Thoracic aorta (tissue), 2 donors: Measurements from ENCODE around the gene PCDHB8. TPM values are rescaled to one million over a fixed set of nuclear protein-coding genes. Genes with fewer than 3 reads are reported as not detected.
A peak's percentile ranks its signal among the peaks of the same experiment; 100 is the strongest.
"Not testable (repeated sequence)": the region's sequence is repeated elsewhere in the genome, so short reads cannot be mapped to it uniquely, and the experiment has no call there.

Experiments
- ATAC-seq: fragments of 150-250 bp; one replicate; pipeline ENCODE4 v1.8.0; 2017; ENCODE audit warnings: low read depth; ENCODE audit not compliant: insufficient number of reproducible peaks, low FRiP score
- DNase-seq: peaks from one replicate; pipeline ENCODE4 v3.0.0-alpha.2; 2020; ENCODE audit warnings: low spot score
- H3K27ac ChIP-seq, 2 donors: fragments of 200-600 bp; sonication (generic); 1 replicate in 1 of 2; 2 replicates in 1 of 2; pipeline ENCODE4 v1.5.1; 2016; ENCODE audit warnings: mild to moderate bottlenecking in 2 of 2, moderate library complexity in 2 of 2
- H3K27me3 ChIP-seq: fragments of 200-600 bp; sonication (generic); replicated peaks from 2 replicates; pipeline ENCODE4 v1.6.0; 2016; ENCODE audit warnings: mild to moderate bottlenecking; ENCODE audit not compliant: insufficient read depth
- H3K36me3 ChIP-seq: fragments of 200-600 bp; sonication (generic); one replicate; pipeline ENCODE4 v1.5.1; 2016
- H3K4me1 ChIP-seq, 2 donors: fragments of 200-600 bp; sonication (generic); 1 replicate in 1 of 2; 2 replicates in 1 of 2; pipeline versions ENCODE4 v1.5.1 to v1.6.0; 2016; ENCODE audit warnings: low read depth in 2 of 2, mild to moderate bottlenecking in 1 of 2; ENCODE audit not compliant: control insufficient read depth in 1 of 2
- H3K4me3 ChIP-seq: fragments of 200-600 bp; sonication (generic); 2 replicates; pipeline ENCODE4 v1.5.1; 2016; ENCODE audit warnings: mild to moderate bottlenecking
- H3K9me3 ChIP-seq: fragments of 200-600 bp; sonication (generic); 2 replicates; pipeline ENCODE4 v1.5.1; 2016
- total RNA-seq, 2 donors: library from RNA; depleted of rRNA; stranded (reverse); fragments of >200 nt; gene quantifications; one replicate each; pipeline versions ENCODE4 v1.1.0 to v1.2.3, GENCODE V29; 2016
- TF ChIP-seq, protein P1 (sequence below): fragments of 200-600 bp; sonication (generic); IDR thresholded peaks from one replicate; pipeline ENCODE4 v1.5.1; 2019; ENCODE audit warnings: antibody characterized with exemption

The PCDHB8 gene
- total RNA-seq, 2 donors from 2014 or later = 0.95 to 1.7 TPM

DNA sequence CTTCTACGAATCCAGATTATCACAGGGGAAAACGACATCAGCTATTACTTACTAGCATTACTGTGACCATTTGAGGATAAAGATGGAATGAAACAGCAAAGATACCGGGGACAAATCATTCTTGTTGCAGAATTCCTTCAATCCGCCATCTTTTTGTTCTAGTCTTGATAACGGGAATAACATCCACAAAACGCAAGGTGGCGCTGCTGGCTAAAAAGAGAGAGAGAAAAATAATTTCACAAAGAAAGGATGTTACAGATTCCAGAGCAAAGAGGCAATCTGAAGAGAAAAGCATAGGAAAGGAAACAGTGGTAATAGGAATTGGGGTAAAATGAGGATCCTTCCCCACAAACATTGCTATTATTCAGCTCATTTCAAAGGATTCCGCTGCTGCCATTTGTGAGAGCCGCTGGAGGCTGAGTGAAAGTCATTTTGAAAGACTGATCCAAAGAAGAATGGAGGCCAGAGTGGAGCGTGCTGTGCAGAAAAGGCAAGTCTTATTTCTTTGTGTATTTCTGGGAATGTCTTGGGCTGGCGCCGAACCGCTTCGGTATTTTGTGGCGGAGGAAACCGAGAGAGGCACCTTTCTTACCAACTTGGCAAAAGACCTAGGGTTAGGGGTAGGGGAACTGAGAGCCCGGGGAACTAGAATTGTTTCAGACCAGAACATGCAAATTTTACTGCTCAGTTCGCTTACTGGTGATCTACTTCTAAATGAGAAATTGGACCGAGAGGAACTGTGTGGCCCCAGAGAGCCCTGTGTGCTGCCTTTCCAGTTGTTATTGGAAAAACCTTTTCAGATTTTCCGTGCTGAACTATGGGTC is 5.0 kb upstream of the PCDHB8 start, which contains the start of gene PCDHB7:
Gene PCDHB7, plus strand, starts transcription at position 264 of the 824 bp plus-strand sequence. Its CDS starts 192 bp downstream, at position 456.
- no peaks in the 10 kb centered on the region for H3K36me3 ChIP-seq
- peak within 1 kb of the TSS; percentile 42 for H3K4me3 ChIP-seq
- TF ChIP-seq, protein P1, sequence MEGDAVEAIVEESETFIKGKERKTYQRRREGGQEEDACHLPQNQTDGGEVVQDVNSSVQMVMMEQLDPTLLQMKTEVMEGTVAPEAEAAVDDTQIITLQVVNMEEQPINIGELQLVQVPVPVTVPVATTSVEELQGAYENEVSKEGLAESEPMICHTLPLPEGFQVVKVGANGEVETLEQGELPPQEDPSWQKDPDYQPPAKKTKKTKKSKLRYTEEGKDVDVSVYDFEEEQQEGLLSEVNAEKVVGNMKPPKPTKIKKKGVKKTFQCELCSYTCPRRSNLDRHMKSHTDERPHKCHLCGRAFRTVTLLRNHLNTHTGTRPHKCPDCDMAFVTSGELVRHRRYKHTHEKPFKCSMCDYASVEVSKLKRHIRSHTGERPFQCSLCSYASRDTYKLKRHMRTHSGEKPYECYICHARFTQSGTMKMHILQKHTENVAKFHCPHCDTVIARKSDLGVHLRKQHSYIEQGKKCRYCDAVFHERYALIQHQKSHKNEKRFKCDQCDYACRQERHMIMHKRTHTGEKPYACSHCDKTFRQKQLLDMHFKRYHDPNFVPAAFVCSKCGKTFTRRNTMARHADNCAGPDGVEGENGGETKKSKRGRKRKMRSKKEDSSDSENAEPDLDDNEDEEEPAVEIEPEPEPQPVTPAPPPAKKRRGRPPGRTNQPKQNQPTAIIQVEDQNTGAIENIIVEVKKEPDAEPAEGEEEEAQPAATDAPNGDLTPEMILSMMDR = peak; percentile 16
- peaks cover 39% of the 10 kb centered on the region for H3K9me3 ChIP-seq
- H3K27me3 ChIP-seq = no peaks in the 10 kb centered on the region
- DNase-seq (no peak), ATAC-seq (no peak)
- H3K4me1 ChIP-seq = no peaks in the 10 kb centered on the region
- H3K27ac ChIP-seq = no peak within 1 kb of the TSS

DNA sequence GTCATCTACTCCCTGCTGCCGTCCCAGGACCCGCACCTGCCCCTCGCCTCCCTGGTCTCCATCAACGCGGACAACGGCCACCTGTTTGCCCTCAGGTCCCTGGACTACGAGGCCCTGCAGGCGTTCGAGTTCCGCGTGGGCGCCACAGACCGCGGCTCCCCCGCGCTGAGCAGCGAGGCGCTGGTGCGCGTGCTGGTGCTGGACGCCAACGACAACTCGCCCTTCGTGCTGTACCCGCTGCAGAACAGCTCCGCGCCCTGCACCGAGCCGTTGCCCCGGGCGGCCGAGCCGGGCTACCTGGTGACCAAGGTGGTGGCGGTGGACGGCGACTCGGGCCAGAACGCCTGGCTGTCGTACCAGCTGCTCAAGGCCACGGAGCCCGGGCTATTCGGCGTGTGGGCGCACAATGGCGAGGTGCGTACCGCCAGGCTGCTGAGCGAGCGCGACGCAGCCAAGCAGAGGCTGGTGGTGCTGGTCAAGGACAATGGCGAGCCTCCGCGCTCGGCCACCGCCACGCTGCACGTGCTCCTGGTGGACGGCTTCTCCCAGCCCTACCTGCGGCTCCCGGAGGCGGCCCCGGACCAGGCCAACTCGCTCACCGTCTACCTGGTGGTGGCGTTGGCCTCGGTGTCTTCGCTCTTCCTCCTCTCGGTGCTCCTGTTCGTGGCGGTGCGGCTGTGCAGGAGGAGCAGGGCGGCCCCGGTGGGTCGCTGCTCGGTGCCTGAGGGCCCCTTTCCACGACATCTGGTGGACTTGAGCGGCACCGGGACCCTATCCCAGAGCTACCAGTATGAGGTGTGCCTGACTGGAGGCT is 3.1 kb upstream of the PCDHB8 start:
- H3K9me3 ChIP-seq = peaks cover 45% of the 10 kb centered on the region
- not testable (repeated sequence) for H3K4me3 ChIP-seq

DNA sequence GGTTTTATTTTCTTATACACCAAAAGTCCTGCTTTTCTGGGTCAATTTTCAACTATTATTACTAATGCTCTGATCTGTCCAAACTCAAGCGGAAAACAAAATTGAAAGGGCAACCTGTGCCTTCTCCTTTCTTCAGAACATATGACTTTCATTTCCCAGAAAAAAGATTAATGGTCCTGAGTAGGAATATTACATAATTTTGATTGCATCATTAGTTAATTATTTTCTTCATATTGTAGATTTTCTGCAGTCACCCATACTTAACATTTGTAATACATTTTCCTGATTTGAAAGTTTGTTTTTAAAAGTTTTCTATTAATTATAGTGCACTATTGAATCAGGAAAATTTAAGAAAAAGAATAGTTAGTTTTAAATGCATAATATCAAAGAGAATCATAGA is 1.7 kb upstream of the PCDHB8 start:
- TF ChIP-seq, protein P1 = no peak
- H3K27me3 ChIP-seq = no peaks in the 10 kb centered on the region
- no peak for DNase-seq
- H3K36me3 ChIP-seq = no peaks in the 10 kb centered on the region
- peaks cover 48% of the 10 kb centered on the region for H3K9me3 ChIP-seq
- H3K4me3 ChIP-seq = no peak overlapping the region
- H3K27ac ChIP-seq = no peak overlapping the region
- no peak for ATAC-seq
- no peaks in the 10 kb centered on the region for H3K4me1 ChIP-seq

More for the DNA sequence above, 3.1 kb upstream of the PCDHB8 start:
- ATAC-seq, H3K27ac ChIP-seq, H3K27me3 ChIP-seq, H3K36me3 ChIP-seq, DNase-seq, H3K4me1 ChIP-seq: not testable (repeated sequence)

DNA sequence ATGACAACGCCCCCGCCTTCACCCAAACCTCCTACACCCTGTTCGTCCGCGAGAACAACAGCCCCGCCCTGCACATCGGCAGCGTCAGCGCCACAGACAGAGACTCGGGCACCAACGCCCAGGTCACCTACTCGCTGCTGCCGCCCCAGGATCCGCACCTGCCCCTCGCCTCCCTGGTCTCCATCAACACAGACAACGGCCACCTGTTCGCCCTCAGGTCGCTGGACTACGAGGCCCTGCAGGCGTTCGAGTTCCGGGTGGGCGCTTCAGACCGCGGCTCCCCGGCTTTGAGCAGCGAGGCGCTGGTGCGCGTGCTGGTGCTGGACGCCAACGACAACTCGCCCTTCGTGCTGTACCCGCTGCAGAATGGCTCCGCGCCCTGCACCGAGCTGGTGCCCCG is 1.8 kb downstream of the PCDHB8 start:
- DNase-seq, H3K4me3 ChIP-seq, H3K27ac ChIP-seq, H3K36me3 ChIP-seq, H3K27me3 ChIP-seq, H3K4me1 ChIP-seq, ATAC-seq: not testable (repeated sequence)
- peaks cover 62% of the 10 kb centered on the region for H3K9me3 ChIP-seq

DNA sequence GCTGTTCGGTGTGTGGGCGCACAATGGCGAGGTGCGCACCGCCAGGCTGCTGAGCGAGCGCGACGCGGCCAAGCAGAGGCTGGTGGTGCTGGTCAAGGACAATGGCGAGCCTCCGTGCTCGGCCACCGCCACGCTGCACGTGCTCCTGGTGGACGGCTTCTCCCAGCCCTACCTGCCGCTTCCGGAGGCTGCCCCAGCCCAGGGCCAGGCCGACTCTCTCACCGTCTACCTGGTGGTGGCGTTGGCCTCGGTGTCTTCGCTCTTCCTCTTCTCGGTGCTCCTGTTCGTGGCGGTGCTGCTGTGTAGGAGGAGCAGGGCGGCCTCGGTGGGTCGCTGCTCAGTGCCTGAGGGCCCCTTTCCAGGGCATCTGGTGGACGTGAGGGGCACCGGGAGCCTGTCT is 2.3 kb downstream of the PCDHB8 start:
- H3K27me3 ChIP-seq = not testable (repeated sequence)

DNA sequence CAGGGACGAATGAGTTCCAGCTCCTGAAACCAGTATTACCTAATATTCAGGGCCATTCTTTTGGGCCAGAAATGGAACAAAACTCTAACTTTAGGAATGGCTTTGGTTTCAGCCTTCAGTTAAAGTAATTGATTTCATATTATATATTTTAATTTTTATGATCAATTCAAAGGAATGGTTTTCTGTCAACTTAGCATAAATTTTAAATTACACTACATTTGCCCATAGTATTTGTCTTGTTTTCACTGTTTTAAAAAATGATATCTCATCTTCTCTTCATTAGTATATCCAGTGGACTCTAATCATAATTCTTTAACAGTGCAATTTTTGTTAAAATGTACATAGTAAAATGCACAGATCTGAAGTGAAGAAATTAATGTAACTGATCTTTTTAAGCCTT is 2.7 kb downstream of the PCDHB8 start:
- ATAC-seq = no peak

More for the DNA sequence above, 2.3 kb downstream of the PCDHB8 start:
- peaks cover 63% of the 10 kb centered on the region for H3K9me3 ChIP-seq
- not testable (repeated sequence) for H3K36me3 ChIP-seq, H3K27ac ChIP-seq, H3K4me3 ChIP-seq, H3K4me1 ChIP-seq, ATAC-seq, DNase-seq

More for the DNA sequence above, 2.7 kb downstream of the PCDHB8 start:
- H3K9me3 ChIP-seq = peaks cover 61% of the 10 kb centered on the region
- no peaks in the 10 kb centered on the region for H3K36me3 ChIP-seq
- H3K27ac ChIP-seq = no peak overlapping the region
- no peaks in the 10 kb centered on the region for H3K27me3 ChIP-seq
- no peak for DNase-seq
- no peak overlapping the region for H3K4me3 ChIP-seq
- TF ChIP-seq, protein P1 = no peak
- no peaks in the 10 kb centered on the region for H3K4me1 ChIP-seq
